ENCODE measurements around the gene LDLRAD1.
"Not testable (repeated sequence)": the region's sequence is repeated elsewhere in the genome, so short reads cannot be mapped to it uniquely, and the experiment has no call there.

LDLRAD1 gene

DNA sequence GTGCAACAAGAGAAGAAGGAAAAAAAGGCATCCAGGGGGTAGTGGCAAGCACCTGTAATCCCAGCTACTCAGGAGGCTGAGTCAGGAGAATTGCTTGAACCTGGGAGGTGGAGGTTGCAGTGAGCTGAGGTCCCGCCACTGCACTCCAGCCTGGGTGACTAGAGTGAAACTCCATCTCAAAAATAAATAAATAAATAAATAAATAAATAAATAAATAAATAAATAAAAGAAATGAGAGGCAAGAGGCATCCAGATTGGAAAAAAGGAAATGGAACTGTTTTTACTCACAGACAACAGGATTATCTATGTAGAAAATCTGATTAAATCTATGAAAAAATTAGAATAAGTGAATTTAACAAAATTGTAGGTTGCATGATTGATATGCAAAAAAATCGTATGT lies 23.5 kb downstream of the LDLRAD1 start:
- in situ Hi-C loops (cut with MboI; ENCODE audit: low sequenced_read_pairs): not testable (repeated sequence)

DNA sequence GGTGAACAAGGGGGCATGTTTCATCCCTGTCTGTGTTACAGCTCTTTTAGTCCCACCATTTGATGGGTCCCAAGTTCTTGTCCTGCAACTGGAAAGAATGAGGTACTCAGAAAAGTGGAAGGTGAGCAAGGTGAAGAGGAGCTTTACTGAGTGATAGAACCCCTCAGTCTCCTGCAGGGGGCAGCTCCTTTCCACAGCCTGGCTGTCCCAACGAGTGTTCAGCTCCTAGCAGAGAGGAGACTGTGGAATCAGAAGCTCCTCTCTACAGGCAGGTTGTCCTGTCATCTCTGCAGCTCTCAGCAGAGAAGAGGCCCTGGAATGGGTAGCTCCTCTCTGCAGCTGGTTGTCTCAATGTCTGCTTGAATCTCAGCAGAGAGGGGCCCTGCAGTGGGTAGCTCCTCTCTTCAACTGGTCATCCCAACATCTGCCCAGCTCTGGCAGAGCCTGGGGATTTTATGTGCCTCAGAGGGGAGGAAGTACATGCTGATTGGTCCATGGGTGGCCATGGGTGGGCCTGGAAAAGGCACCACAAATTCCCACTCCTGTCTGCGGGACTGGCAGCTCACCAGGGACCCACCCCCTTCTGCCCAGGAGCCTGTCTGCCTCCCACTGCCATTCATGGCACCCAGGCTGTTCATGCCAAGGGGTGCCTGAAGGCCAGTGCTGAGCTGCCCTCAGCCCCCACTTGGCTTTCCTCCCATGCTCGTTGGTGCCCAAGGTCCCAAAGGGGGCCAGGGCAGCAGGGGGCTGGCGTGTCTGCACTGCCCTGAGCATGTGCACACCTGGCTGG lies 25.7 kb downstream of the LDLRAD1 start:
- in situ Hi-C loops (cut with MboI; ENCODE audit: low sequenced_read_pairs): no loop called here

DNA sequence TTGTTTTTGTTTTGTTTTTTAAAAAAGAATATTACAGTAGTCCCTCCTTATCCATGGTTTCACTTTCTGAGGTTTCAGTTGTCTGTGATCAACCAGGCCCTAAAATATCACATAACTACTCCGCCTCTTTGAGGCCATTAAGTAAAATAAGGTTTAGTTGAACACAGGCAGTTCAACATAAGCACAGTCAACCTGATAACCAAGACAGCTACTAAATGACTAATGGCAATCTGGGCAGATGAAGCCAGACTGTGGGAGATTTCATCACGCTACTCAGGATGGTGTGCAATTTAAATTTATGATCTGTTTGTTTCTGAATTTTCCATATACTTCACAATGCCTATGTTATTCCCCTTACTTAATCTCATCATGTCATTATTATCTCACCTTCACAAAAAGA lies 30.1 kb downstream of the LDLRAD1 start:
- in situ Hi-C loops (cut with MboI; ENCODE audit: low sequenced_read_pairs): no loop called here

DNA sequence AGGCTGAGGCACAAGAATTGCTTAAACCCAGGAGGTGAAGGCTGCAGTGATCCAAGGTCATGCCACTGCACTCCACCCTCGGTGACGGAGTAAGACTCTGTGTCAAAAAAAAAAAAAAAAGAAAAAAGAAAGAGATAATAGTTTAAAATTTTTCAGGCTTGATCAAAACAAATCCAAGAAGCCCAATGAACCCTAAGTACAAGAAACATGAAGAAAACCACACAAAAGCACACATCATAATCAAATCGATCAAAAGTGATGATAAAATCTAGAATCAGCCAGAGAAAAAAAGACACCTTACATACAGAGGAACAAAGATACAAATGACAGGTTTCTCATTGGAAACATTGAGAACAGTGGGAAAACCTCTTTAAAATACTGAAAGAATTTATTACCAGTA lies 31.5 kb downstream of the LDLRAD1 start:
- in situ Hi-C loops (cut with MboI; ENCODE audit: low sequenced_read_pairs): no loop called here

DNA sequence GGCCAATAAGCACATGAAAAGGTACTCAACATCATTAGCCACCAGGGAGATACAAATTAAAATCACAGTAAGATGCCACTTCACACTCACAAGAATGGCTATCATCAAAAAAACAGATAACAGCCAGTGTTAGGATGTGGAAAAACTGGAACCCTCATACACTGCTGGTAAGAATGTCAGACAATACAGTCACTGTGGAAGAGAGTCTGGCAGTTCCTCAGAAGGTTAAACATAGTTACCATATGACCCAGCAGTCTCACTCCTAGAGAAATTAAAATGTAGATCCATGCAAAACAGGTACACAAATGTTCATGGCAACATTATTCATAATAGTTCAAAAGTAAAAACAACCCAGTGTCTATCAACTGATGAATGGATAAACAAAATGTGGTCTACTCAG lies 33.3 kb downstream of the LDLRAD1 start:
- in situ Hi-C loops (cut with MboI; ENCODE audit: low sequenced_read_pairs): no loop called here

DNA sequence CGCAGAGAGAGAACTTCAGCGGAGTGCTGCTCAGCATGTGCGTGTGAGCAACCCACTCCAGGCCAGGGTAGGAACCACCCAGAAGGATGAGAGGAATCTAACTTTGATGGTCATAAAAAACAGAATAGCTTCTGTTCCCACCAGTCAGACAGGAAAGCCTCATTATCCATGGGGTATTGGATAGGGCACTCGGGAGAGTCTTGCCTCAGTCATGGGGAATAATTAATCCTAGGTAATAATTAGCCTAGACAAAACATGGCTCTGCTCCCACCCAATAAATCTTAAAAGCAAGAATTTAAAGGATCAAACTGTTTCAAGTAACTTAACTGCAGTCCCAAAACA lies 35.3 kb downstream of the LDLRAD1 start:
- in situ Hi-C loops (cut with MboI; ENCODE audit: low sequenced_read_pairs): no loop called here

DNA sequence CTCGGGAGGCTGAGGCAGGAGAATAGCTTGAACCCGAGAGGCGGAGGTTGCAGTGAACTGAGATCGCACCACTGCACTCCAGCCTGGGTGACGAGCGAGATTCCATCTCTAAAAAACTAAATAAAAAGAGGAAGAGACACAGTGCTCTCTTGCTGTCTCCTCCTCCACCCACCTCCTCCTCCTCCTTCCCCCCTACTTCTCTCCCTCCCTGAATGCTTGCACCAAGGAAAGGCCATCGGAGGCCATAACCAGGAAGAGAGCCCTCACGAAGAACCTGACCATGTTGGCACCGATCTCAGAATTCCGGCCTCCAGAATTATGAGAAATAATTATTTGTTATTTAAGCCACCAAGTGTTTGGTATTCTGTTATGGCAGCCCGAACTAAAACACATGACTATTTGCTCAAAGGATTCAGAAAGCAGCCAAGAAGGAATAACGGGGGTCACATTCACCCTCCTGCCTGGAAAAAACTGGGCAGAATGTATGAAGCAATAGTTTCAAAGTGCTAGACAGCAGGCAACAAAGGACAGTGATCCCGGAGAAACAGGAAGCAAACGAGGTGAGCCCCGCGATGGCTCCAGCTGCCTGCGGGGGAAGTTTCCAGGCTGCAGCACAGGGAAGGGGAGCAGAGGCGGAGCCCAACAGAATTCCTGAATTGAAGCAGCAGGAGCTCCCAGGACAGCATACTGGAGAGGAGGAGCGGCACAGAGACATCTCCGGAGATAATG lies 35.8 kb downstream of the LDLRAD1 start:
- in situ Hi-C loops (cut with MboI; ENCODE audit: low sequenced_read_pairs): no loop called here

DNA sequence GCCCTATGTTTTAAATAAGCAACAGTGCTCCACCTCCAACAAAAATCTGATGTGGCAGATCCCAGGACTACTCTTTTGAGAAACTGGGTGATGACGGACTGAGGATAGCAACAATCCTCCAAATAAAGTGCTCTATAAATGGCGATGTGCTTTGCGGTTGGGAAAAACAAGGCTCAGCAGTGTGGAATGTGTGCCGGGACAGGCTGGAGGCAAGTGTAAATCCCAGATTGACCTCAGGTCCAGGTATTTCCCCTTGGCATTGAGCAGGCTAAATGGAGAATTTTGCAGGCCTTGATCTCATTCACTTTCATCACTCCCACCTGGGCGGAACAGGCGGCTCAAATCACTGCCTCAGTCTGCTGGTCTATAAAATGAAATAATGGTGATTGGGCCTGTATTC lies 36.8 kb downstream of the LDLRAD1 start:
- in situ Hi-C loops (cut with MboI; ENCODE audit: low sequenced_read_pairs): no loop called here

DNA sequence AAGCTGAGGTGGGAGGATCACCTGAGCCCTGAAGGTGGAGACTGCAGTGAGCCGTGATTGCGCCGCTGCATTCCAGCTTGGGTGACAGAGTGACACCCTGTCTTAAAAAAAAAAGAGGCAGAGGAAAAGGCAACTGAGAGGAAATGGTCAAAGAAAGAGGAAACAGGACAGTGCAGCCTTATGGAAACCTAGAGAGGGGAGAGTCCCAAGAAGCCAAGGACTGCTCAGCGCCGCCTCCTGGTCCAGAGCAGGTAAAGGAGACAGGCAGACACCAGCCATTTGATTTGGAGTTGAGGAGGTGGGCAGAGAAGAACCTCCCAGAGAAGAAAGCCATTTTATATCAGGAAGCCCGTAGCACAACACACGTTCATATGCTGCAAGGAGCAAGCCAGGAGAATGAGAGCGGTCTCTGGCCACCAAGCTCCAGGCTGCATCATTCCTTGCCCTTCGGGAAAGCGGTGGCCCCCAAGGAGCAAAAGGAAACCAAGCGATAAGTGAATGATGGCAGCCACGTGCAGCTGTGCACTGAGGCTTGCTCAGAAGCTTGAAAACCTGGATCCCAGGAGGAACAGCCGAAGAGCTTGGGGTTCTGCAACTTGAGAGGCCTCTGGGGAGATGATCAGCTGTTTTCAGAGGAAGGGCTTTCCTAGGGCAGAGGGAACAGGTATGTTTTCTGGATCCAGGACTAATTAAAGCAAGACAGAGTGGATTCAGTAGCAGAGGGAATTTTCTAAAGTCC lies 38.1 kb downstream of the LDLRAD1 start:
- in situ Hi-C loops (cut with MboI; ENCODE audit: low sequenced_read_pairs): no loop called here

DNA sequence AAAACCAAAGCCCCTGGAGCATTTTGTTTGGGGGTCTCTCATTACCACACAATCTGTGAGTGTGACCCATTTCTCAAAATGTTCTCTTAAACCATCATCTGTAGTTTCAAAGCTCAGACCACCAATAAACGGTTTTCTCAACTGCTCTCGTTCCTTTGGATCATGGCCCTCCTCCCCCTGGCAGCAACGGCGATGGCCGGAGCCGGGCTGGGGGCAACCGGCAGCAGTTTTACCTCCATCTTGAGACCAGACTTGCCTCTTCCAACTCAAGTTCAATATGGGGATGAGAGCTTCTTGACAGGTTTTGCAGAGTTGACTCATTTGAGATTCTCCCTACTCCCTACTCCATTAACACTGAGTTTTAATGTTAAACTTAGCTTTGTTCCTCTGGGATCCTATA lies 42.1 kb downstream of the LDLRAD1 start:
- in situ Hi-C loops (cut with MboI; ENCODE audit: low sequenced_read_pairs): no loop called here

DNA sequence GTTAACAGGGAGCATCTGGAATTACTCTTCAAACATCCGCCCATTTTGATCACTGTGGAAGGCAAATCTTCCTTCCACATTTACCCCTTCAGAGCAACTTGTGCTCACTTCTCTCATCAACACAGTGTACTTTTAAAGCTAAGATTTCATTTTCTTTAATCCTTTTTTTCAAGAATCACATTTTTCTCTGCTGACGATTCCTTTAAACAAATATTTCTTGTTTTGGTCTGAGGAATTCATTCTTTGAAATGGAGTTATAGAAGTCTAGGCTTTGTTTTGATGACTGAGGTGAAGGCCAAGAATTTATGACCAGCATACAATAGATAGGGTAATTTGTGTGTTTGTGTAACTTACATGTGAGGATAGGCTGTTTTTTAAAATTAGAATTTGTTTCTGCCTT lies 46.3 kb downstream of the LDLRAD1 start:
- in situ Hi-C loops (cut with MboI; ENCODE audit: low sequenced_read_pairs): loop anchor here (25.0 kb wide), 1 partner anchor 109 kb away; no protein-coding TSS in a partner anchor

DNA sequence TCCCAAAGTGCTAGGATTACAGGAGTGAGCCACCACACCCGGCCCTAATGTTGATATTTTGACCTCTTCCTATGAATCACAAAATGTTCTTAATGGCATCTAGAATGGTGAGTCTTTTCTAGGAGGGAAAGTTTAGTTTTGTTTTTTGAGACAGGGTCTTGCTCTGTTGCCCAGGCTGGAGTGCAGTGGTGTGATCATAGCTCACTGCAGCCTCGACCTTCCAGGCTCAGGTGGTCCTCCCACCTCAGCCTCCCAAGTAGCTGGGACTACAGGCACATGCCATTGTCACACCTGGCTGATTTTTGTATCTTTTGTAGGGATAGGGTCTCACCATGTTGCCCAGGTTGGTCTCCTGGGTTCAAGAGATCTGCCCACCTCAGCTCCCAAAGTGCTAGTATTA lies 48.7 kb downstream of the LDLRAD1 start:
- in situ Hi-C loops (cut with MboI; ENCODE audit: low sequenced_read_pairs): loop anchor here (25.0 kb wide), 1 partner anchor 107 kb away; no protein-coding TSS in a partner anchor

DNA sequence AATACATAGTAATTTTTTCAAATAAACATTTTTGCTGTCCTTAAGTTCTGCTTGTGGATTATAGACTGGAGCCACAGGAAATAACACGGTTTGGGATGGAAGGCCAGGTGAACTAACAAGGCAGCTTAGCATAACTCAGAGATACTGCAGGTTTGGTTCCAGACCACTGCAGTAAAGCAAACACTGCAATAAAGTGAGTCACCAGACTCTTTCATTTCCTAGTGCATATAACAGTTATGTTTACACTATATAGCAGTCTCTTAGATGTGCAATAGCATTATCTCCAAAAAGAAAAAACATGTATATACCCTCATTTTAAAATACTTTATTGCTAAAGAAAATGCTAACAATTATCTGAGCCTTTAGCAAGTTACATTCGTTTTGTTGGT lies 49.9 kb downstream of the LDLRAD1 start:
- in situ Hi-C loops (cut with MboI; ENCODE audit: low sequenced_read_pairs): loop anchor here (25.0 kb wide), 1 partner anchor 106 kb away; no protein-coding TSS in a partner anchor

DNA sequence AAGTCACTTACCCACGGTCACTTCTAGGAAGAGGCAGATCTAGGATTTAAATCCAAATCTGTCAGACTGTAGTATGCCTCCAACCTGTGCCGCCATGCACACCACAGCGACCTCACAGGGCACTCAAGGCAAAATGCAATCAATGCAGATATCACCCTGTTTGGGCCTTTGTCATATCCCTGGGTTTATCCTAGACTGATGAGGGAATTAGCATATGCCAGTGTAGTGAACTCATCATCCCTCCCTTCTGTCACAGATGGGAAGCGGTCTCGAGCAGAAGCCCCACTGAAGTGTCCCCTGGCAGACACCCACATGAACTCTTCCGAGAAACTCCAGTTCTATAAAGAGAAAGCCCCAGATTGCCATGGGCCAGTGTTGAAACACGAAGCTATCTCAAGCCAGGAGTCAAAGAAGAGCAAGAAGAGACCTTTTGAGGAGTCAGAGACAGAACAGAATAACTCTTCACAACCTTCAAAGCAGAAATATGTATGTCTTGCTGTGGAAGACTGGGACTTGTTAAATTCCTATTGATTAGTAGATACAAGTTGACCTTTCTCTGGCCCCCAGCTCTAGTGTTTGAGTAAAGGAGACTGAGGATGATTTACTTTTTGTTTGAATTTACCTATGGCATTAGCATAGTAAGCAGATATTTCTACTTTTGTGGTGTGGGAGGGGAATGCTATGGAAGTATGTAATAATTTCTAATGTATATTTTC lies 50.4 kb downstream of the LDLRAD1 start:
- in situ Hi-C loops (cut with MboI; ENCODE audit: low sequenced_read_pairs): loop anchor here (25.0 kb wide), 1 partner anchor 105 kb away; no protein-coding TSS in a partner anchor

DNA sequence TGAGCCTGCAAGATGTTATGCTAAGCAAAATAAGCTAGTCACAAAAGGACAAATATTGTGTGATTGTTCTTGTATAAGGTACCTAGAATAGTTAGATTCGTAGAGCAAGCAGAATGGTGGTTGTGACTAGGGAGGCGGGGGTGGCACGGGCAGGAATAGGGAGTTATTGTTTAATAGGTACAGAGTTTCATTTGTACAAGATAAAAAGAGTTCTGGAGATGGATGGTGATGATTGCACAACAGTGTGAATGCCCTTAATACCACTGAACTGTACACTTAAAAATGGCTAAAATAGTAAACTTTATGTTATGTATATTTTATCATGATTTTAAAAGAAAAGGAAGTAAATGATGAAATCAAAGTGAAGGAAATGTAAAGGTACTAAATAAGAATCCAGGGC lies 51.2 kb downstream of the LDLRAD1 start:
- in situ Hi-C loops (cut with MboI; ENCODE audit: low sequenced_read_pairs): loop anchor here (25.0 kb wide), 1 partner anchor 104 kb away; no protein-coding TSS in a partner anchor

DNA sequence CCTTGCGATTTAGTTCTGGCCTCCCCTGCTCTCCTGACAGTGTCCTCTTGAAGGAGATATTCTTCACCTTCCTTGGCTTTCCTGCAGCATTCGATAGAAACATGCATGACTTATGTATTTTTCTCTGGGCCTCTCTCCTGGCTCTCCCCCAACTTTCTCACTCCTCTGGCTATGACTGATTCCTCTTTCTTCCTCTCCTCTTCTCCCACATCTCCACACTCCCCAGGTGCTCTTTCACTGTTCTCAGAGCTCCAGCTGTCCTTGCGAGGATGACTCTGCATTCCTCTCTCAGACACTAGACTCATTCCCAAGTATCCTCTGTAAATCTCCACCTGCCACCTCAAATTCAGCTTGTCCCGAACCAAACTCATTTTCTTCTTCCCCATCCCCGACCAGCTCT lies 53.9 kb downstream of the LDLRAD1 start:
- in situ Hi-C loops (cut with MboI; ENCODE audit: low sequenced_read_pairs): loop anchor here (25.0 kb wide), 1 partner anchor 102 kb away; no protein-coding TSS in a partner anchor

DNA sequence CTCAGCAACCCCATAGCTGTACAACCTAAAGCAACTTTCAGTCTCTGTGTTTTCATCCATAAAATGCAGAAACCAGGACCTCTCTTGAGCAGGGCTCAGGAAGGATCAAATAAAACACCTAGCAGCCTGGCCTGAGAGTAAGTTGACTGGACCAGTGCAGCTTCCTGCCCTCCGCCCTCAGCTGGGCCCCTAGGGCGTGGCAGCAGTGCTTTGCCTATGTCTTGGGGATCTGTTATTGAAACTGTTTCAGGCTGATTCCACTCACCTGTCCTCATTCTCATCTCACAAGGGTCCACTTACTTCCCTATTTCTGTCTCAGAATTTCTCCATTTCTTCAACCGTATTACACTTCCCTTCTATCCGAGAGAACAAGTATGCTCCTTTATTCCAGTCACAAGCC lies 54.5 kb downstream of the LDLRAD1 start:
- in situ Hi-C loops (cut with MboI; ENCODE audit: low sequenced_read_pairs): loop anchor here (25.0 kb wide), 1 partner anchor 101 kb away; no protein-coding TSS in a partner anchor

DNA sequence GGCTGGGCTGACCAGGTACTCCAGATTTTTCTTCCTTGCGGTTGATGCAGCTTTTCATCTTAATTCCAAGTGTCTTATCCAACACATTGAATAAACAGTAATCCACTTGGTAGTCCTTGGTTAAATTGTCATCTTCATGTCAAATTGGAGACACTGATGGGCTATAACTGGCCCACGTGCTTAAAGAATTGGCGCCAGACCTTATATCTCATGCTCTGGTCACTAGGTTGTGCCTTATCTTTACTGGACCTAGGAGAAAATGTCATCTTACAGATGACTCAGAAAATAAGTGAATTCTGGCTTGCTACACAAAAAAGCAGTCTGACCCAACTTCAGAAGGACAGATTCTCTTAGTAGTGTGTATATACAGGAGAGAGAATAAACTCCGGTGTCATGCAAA lies 55.6 kb downstream of the LDLRAD1 start:
- in situ Hi-C loops (cut with MboI; ENCODE audit: low sequenced_read_pairs): loop anchor here (25.0 kb wide), 1 partner anchor 100 kb away; no protein-coding TSS in a partner anchor

DNA sequence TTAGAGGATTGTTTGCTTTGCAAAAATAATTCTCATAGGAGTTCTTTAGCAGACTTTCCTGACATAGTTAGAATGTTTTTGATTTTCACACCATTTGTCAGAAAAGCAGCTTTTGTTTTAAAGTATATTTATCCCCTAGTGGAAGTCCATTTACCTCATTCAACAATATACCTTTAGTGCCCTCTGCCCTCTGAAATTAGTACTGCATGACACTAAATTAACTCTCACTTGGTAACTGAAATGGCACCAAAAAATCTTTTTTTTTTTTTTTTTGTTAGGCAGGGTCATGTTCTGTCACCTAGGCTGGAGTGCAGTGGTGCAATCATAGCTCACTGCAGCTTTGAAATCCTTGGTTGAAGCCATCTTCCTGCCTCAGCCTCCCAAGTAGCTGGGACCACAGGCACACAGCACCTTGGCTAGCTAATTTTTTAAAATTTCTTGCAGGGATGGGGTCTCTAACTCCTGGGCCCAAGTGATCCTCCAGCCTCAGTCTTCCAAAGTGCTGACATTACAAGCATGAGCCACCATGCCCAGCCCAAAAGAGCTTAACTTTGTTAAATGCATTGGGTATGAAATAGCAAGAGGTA lies 58.2 kb downstream of the LDLRAD1 start:
- in situ Hi-C loops (cut with MboI; ENCODE audit: low sequenced_read_pairs): loop anchor here (25.0 kb wide), 1 partner anchor 97 kb away; no protein-coding TSS in a partner anchor
